Sigmoid colon (tissue), 7 donors: ENCODE data around the gene WNK3. TPM values are rescaled to one million over a fixed set of nuclear protein-coding genes. Genes with fewer than 3 reads are reported as not detected.

ENCODE experiments used
- DNase-seq: peaks from one replicate; pipeline ENCODE4 v3.0.0-alpha.2; 2019
- H3K27ac ChIP-seq, 4 donors: fragments of 200-600 bp; sonication (generic); one replicate each; pipeline ENCODE4 v1.5.1; 2016 to 2019; ENCODE audit warnings: mild to moderate bottlenecking in 1 of 4
- H3K27me3 ChIP-seq, 3 donors: fragments of 200-600 bp; sonication (generic); one replicate each; pipeline ENCODE4 v1.5.1; 2019; ENCODE audit warnings: mild to moderate bottlenecking in 1 of 3
- H3K36me3 ChIP-seq, 4 donors: fragments of 200-600 bp; sonication (generic); one replicate each; pipeline ENCODE4 v1.5.1; 2016 to 2019
- H3K4me1 ChIP-seq, 4 donors: fragments of 200-600 bp; sonication (generic); one replicate each; pipeline ENCODE4 v1.5.1; 2017 to 2019
- H3K4me3 ChIP-seq, 4 donors: fragments of 200-600 bp; sonication (generic); one replicate each; pipeline ENCODE4 v1.5.1; 2017 to 2019; ENCODE audit warnings: mild to moderate bottlenecking in 2 of 4, moderate library complexity in 1 of 4
- H3K9me3 ChIP-seq, 4 donors: fragments of 200-600 bp in 3 of 4; sonication (generic) in 3 of 4; one replicate each; pipeline versions ENCODE4 v1.5.1 to v1.6.1; 2013 to 2019
- CTCF ChIP-seq, 4 experiments: fragments of 450-650 bp in 3 of 4; fragments of 200-600 bp in 1 of 4; IDR thresholded peaks; one replicate each; pipeline ENCODE4 v1.5.1; 2016 to 2019; ENCODE audit warnings: antibody characterized with exemption in 4 of 4, mild to moderate bottlenecking in 3 of 4, moderate library complexity in 2 of 4
- EP300 ChIP-seq, 4 donors: sonication (generic); formaldehyde crosslinking; IDR thresholded peaks; one replicate each; pipeline ENCODE4 v1.6.1; 2017; ENCODE audit warnings: antibody characterized with exemption in 4 of 4
- POLR2A ChIP-seq, 2 donors: fragments of 450-650 bp; IDR thresholded peaks; one replicate each; pipeline ENCODE4 v1.6.1; 2016; ENCODE audit warnings: antibody characterized with exemption in 2 of 2, mild to moderate bottlenecking in 2 of 2, moderate library complexity in 2 of 2
- POLR2AphosphoS5 ChIP-seq, 4 donors: sonication (generic); formaldehyde crosslinking; IDR thresholded peaks; one replicate each; pipeline ENCODE4 v1.6.1; 2017; ENCODE audit warnings: antibody characterized with exemption in 4 of 4
- WGBS, 2 donors: extraction: QIAGEN DNeasy Blood & Tissue Kit; methylation state at CpG; one replicate each; pipeline ENCODE4 v1.1.7; 2013; 5-methylcytosine and 5-hydroxymethylcytosine counted together
- intact Hi-C: fragments of 100-400 bp; cut with DNase I; formaldehyde crosslinking; loops from one replicate; pipeline ENCODE4 v1.15.1; 2023
- polyA plus RNA-seq, 3 donors: library from polyadenylated mRNA; stranded (reverse); fragments of 200-250 nt; gene quantifications; one replicate each; pipeline ENCODE4 v1.2.3, GENCODE V29; 2013
- total RNA-seq, 4 donors: library from RNA; depleted of rRNA; stranded (reverse); fragments of >200 nt; gene quantifications; one replicate each; pipeline ENCODE4 v1.1.0, GENCODE V29; 2016
- donor health status: healthy with polysubstance abuse.
- donor health status: Bipolar disorder and iron deficiency.
- donor health status: healthy.

Gene WNK3
- total and polyA plus RNA-seq, 7 donors = under 0.01 to 1.9 (median 1.7) TPM; not detected in 1

GRCh38 chrX:54320067-54320466 is 37.8 kb downstream of the WNK3 start:
- H3K36me3 ChIP-seq = no peaks in the 10 kb centered on the region
- no peak overlapping the region for H3K4me3 ChIP-seq
- H3K27ac ChIP-seq = no peak overlapping the region
- 26 to 80% methylated on average over 1 of the region's 1 CpG for WGBS, 2 donors
- TF ChIP-seq POLR2A (IDR thresholded peaks at IDR 0.05) (no peak), EP300 (IDR thresholded peaks at IDR 0.05) (no peak)
- H3K27me3 ChIP-seq = no peaks in the 10 kb centered on the region
- no peaks in the 10 kb centered on the region for H3K4me1 ChIP-seq
- DNase-seq = no peak
- intact Hi-C loops = no loop called here
- H3K9me3 ChIP-seq = no peaks in the 10 kb centered on the region

- intact Hi-C loops = no loop called here
- Histone ChIP-seq H3K36me3 (no peaks in the 10 kb centered on the region), H3K4me3 (no peak overlapping the region), H3K27me3 (no peaks in the 10 kb centered on the region), H3K9me3 (no peaks in the 10 kb centered on the region), H3K4me1 (no peaks in the 10 kb centered on the region), H3K27ac (no peak overlapping the region)
- TF ChIP-seq CTCF (IDR thresholded peaks at IDR 0.05) (no peak), EP300 (IDR thresholded peaks at IDR 0.05) (no peak), POLR2AphosphoS5 (IDR thresholded peaks at IDR 0.05) (no peak), POLR2A (IDR thresholded peaks at IDR 0.05) (no peak)
- WGBS, 2 donors = 91 to 95% methylated on average over 2 of the region's 2 CpGs
- DNase-seq = no peak
Observed at GRCh38 chrX:54306379-54306778, 51.5 kb downstream of the WNK3 start.

- Histone ChIP-seq H3K9me3 (no peaks in the 10 kb centered on the region), H3K4me1 (no peaks in the 10 kb centered on the region), H3K4me3 (no peak overlapping the region), H3K27me3 (no peaks in the 10 kb centered on the region), H3K27ac (no peak overlapping the region), H3K36me3 (no peaks in the 10 kb centered on the region)
- DNase-seq = no peak
- intact Hi-C loops = no loop called here
- WGBS, 2 donors = 60 to 86% methylated on average over 4 of the region's 4 CpGs
- no peak for TF ChIP-seq POLR2AphosphoS5 (IDR thresholded peaks at IDR 0.05)
- TF ChIP-seq EP300 (IDR thresholded peaks at IDR 0.05) = no peak
- no peak for TF ChIP-seq POLR2A (IDR thresholded peaks at IDR 0.05)
- TF ChIP-seq CTCF (IDR thresholded peaks at IDR 0.05) = no peak
Observed at GRCh38 chrX:54301516-54301915, 56.3 kb downstream of the WNK3 start.

GRCh38 chrX:54294306-54294705 is 63.5 kb downstream of the WNK3 start:
- H3K4me3 ChIP-seq = no peak overlapping the region
- no peaks in the 10 kb centered on the region for H3K27me3 ChIP-seq
- H3K36me3 ChIP-seq = no peaks in the 10 kb centered on the region
- no peaks in the 10 kb centered on the region for H3K9me3 ChIP-seq
- intact Hi-C loops = no loop called here
- DNase-seq = no peak
- 18 to 59% methylated on average over 2 of the region's 2 CpGs for WGBS, 2 donors
- no peaks in the 10 kb centered on the region for H3K4me1 ChIP-seq
- no peak overlapping the region for H3K27ac ChIP-seq
- no peak for TF ChIP-seq POLR2A (IDR thresholded peaks at IDR 0.05)

GRCh38 chrX:54292755-54293154 is 65.1 kb downstream of the WNK3 start:
- TF ChIP-seq EP300 (IDR thresholded peaks at IDR 0.05) (no peak), POLR2A (IDR thresholded peaks at IDR 0.05) (no peak), POLR2AphosphoS5 (IDR thresholded peaks at IDR 0.05) (no peak), CTCF (IDR thresholded peaks at IDR 0.05) (no peak)
- 89 to 94% methylated on average over 2 of the region's 2 CpGs for WGBS, 2 donors
- intact Hi-C loops = no loop called here

GRCh38 chrX:54291758-54292157 is 66.1 kb downstream of the WNK3 start:
- Histone ChIP-seq H3K9me3 (no peaks in the 10 kb centered on the region), H3K4me3 (no peak overlapping the region), H3K36me3 (no peaks in the 10 kb centered on the region), H3K4me1 (no peaks in the 10 kb centered on the region), H3K27ac (no peak overlapping the region), H3K27me3 (no peaks in the 10 kb centered on the region)
- intact Hi-C loops = no loop called here
- TF ChIP-seq POLR2A (IDR thresholded peaks at IDR 0.05) (no peak), POLR2AphosphoS5 (IDR thresholded peaks at IDR 0.05) (no peak), CTCF (IDR thresholded peaks at IDR 0.05) (no peak), EP300 (IDR thresholded peaks at IDR 0.05) (no peak)
- DNase-seq = no peak
- 77 to 89% methylated on average over 2 of the region's 2 CpGs for WGBS, 2 donors

More at GRCh38 chrX:54292755-54293154, 65.1 kb downstream of the WNK3 start:
- H3K36me3 ChIP-seq = no peaks in the 10 kb centered on the region
- no peak for DNase-seq
- H3K4me1 ChIP-seq = no peaks in the 10 kb centered on the region
- H3K9me3 ChIP-seq = no peaks in the 10 kb centered on the region
- no peak overlapping the region for H3K4me3 ChIP-seq
- no peak overlapping the region for H3K27ac ChIP-seq
- H3K27me3 ChIP-seq = no peaks in the 10 kb centered on the region
